ENCODE results near the gene AGBL5.

GRCh38 chr2:27024812-27025211 is 26.7 kb upstream of the AGBL5 start:
- TF ChIP-seq EZH2 (IDR thresholded peaks at IDR 0.05) (no peak), CTCF (IDR thresholded peaks at IDR 0.05) (peak; percentile 21), EZH2phosphoT487 (IDR thresholded peaks at IDR 0.05) (no peak)

Data from neural progenitor cell (in vitro differentiated cells).